Neuron (in vitro differentiated cells): ENCODE results near the gene DENND6B.

Experiments
- H2AFZ ChIP-seq: one replicate; pipeline ENCODE4 v1.6.1; 2013; ENCODE audit warnings: low read depth, mild to moderate bottlenecking, inconsistent platforms, low read length, moderate library complexity
- H3K27me3 ChIP-seq: one replicate; pipeline ENCODE4 v1.6.1; 2013; ENCODE audit warnings: low read length; ENCODE audit not compliant: insufficient read depth
- H3K36me3 ChIP-seq: one replicate; pipeline ENCODE4 v1.6.1; 2013; ENCODE audit warnings: low read length; ENCODE audit not compliant: insufficient read depth
- H3K4me1 ChIP-seq: one replicate; pipeline ENCODE4 v1.6.1; 2013; ENCODE audit warnings: low read length; ENCODE audit not compliant: insufficient read depth
- H3K4me3 ChIP-seq: 2 replicates; pipeline ENCODE4 v1.5.1; 2013; ENCODE audit warnings: mild to moderate bottlenecking, low read length, moderate library complexity
- H3K9me3 ChIP-seq: one replicate; pipeline ENCODE4 v1.6.1; 2013; ENCODE audit warnings: low read length

Gene DENND6B

DNA sequence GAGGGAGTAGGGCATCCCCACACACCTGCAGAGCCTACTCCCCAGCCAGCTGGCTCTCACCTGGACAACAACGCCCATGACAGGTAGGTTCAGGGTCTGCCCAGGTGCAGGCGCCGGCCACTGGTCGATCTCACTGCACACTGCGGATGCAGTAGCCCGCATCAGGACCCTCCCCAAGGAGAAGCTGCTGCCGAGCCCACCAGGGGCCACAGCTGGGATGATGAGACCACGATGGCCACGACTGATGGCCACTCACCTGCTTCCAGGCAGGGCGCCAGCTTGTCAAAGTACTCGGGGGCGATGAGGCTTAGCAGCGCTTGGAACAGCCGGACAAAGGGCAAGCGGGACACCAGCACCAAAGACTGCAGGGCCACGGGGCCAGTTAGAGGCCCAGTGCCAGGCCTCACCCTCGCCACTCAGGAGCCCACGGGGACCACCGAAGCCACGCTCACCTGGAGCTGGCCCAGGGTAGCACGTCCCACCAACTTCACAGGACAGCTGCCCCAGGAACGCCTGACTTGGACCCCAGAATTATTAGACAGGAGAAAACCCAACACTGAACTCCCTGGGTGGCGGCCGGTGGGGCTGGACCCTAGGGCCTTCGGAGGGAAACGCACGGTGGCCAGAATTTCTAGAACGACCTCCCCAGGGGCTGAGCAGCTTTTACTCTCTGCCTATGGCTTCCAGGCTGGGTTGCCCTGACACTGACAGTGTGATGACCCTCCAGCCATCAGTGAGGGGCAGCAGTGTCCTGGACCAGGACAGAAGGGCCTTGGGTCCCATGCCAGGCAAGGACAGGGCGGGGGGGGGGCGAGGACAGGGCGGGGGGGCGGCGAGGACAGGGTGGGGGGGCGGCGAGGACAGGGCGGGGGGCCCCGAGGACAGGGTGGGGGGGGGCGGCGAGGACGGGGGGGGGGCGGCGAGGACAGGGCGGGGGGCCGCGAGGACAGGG, 10.4 kb downstream of the DENND6B start:
- Histone ChIP-seq H3K4me3 (no peak overlapping the region), H3K4me1 (no peaks in the 10 kb centered on the region), H3K27me3 (no peaks in the 10 kb centered on the region), H3K36me3 (peaks cover 9% of the 10 kb centered on the region), H3K9me3 (no peaks in the 10 kb centered on the region), H2AFZ (no peak overlapping the region)

DNA sequence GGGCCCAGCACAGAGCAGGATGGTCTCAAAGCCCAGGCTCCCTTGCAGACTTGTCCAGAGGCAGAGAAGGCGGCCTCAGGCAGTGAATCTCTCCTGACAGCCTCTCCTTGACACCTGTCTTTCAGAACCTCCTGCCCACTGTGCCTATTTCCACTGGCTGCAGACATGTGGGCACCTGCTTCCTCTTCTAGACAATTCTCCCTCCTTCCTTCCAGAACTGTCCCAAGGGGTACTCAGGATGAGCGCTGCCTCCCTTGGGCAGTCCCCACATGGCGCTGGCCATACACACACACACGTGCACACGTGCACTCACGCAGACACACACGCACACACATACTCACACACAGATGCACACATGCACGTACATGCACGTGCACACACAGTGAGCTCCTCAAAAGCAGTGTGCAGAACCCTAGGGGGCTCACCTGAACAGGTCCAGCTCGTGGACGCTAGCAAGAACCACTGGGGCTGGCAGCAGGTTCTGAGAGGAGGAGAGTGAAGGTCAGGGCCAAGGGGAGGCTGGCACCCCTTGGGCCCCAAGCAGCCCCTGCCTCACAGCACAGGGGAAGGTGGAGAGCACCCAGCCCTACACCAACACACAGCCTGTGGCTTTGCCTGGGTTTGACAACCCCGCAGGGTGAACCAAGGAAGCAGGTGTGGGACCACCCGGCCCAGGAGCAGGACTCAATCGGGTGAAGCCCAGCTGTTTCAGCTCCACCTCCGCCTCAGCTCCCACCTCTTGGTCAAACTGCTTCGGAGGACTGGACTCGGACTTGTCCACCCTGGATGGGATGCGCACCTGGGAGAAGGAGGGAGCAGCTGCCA, 11.3 kb downstream of the DENND6B start:
- no peaks in the 10 kb centered on the region for H3K4me1 ChIP-seq
- H2AFZ ChIP-seq = no peak overlapping the region
- peaks cover 9% of the 10 kb centered on the region for H3K36me3 ChIP-seq
- H3K4me3 ChIP-seq = no peak overlapping the region
- H3K27me3 ChIP-seq = no peaks in the 10 kb centered on the region
- no peaks in the 10 kb centered on the region for H3K9me3 ChIP-seq

DNA sequence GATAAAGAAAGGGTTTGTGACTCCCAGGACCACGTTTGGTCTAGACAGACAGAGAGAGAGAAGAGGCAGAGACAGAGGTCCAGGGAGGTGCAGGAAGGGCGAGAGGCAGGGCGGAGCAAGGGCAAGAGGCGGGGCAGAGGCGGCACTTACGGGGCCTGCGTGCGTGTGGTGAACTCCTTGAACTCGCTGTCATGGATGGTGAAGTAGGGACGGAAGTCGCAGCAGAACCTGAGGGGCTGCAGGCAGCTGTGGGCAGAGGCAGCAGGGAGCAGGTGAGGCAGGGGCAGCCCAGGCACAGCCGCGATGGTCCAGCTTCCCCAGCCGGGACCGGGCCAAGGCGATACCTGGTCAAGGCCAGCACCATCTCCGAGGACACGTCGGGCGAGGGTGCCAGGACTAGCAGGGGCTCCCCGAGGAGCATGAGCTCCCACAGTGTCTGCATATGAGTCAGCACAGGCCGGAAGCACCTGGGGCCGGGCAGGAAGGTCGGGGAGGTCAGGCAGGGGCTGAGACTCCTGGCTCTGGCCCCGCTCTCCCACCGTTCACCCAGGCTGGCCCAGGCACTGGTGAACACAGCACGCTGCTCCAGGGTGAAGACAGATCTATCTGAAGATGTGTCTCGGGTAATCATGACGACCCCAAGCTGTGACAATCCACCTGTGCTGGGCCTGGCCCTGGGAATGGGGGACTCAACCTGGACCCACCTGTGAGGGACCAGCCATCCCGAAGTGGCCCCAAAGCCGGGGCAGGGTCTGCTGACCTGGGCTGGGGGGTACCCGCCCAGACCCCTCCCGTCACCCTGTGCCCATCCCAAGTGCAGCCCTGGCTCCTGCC, 12.1 kb downstream of the DENND6B start:
- H3K4me3 ChIP-seq = no peak overlapping the region
- no peak overlapping the region for H2AFZ ChIP-seq
- H3K4me1 ChIP-seq = no peaks in the 10 kb centered on the region
- H3K9me3 ChIP-seq = no peaks in the 10 kb centered on the region
- H3K27me3 ChIP-seq = no peaks in the 10 kb centered on the region
- peaks cover 9% of the 10 kb centered on the region for H3K36me3 ChIP-seq

DNA sequence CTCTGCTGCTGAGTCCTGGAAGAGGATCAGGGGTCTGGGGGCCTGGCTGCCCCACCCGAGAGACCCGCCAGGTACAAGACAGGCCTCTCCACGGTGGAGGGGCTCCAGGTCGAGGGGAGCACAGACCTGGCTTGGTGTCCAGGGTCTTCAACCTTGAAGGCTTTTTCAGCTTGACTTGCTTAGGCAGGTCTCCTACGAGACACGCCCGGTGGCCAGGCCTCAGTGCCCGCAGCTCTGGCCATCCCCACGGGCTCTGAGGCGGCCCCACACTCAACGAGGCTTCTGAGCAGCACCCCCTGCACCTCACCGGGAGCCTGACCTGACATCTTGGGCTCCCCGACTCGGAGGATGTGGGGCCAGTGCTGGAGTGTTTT, 12.7 kb downstream of the DENND6B start:
- Histone ChIP-seq H3K36me3 (peaks cover 9% of the 10 kb centered on the region), H3K4me1 (peaks cover 6% of the 10 kb centered on the region), H3K27me3 (no peaks in the 10 kb centered on the region), H3K9me3 (no peaks in the 10 kb centered on the region), H3K4me3 (no peak overlapping the region), H2AFZ (no peak overlapping the region)

DNA sequence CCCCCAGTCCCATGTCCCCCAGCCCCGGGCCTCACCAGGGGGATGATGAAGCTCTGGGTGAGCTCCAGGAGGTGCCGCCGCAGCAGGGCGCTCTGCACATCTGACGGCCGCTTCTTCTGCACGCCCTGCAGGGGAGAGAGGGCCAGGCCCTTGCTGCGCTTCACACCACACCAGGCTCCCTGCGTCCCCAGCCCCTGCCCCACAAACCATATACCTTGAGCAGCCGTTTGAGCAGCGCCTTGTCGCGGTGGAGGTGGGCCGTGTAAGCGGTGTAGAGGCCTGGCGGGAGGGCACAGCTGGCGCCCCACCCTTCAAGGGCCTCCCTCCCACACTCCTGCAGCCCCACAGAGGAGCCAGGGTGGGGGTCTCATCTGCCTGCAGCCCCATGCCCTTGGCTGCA, 13.2 kb downstream of the DENND6B start:
- Histone ChIP-seq H3K4me1 (peaks cover 10% of the 10 kb centered on the region), H3K36me3 (peaks cover 9% of the 10 kb centered on the region), H3K4me3 (no peak overlapping the region), H3K27me3 (no peaks in the 10 kb centered on the region), H2AFZ (no peak overlapping the region), H3K9me3 (no peaks in the 10 kb centered on the region)

DNA sequence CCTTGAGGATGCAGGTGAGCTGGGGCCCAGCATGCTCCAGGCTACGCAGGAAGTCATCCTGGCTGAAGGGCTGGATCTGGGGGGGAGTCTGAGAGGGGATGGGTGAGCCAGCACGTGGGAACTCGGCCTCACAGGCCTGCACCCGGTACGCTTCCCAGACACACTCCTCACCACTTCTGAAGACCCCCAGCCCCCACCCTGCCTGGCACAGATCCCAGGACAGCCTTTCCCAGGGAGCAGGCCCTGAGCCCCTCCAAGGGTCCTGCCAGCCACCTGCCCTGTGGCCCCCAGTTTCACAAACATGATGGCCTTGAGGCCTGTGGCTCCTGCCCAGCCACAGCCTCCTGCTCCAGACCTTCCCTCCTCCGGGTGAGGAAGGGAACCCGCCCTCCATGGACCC, 13.8 kb downstream of the DENND6B start:
- no peaks in the 10 kb centered on the region for H3K27me3 ChIP-seq
- no peak overlapping the region for H2AFZ ChIP-seq
- peaks cover 16% of the 10 kb centered on the region for H3K4me1 ChIP-seq

DNA sequence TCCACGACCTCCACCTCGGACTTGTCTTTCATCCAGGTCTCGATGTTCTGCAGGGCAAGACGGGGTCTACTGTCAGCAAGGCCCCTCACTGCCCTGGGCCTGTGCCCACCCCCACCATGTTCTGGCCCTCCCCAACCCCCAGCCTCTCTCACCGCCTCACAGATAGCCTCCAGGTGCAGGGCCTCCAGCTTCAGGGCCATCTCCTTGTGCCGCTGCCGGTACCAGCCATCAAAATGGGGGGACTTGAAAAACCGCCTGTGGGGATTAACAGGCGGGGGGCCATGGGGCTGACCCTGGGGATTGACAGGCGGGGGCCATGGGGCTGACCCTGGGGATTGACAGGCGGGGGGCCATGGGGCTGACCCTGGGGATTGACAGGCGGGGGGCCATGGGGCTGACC, 14.4 kb downstream of the DENND6B start:
- no peaks in the 10 kb centered on the region for H3K27me3 ChIP-seq
- H2AFZ ChIP-seq = no peak overlapping the region
- peaks cover 9% of the 10 kb centered on the region for H3K36me3 ChIP-seq
- peaks cover 19% of the 10 kb centered on the region for H3K4me1 ChIP-seq
- no peak overlapping the region for H3K4me3 ChIP-seq
- no peaks in the 10 kb centered on the region for H3K9me3 ChIP-seq

More for the DNA sequence above, 13.8 kb downstream of the DENND6B start:
- Histone ChIP-seq H3K9me3 (no peaks in the 10 kb centered on the region), H3K36me3 (peaks cover 9% of the 10 kb centered on the region), H3K4me3 (no peak overlapping the region)

DNA sequence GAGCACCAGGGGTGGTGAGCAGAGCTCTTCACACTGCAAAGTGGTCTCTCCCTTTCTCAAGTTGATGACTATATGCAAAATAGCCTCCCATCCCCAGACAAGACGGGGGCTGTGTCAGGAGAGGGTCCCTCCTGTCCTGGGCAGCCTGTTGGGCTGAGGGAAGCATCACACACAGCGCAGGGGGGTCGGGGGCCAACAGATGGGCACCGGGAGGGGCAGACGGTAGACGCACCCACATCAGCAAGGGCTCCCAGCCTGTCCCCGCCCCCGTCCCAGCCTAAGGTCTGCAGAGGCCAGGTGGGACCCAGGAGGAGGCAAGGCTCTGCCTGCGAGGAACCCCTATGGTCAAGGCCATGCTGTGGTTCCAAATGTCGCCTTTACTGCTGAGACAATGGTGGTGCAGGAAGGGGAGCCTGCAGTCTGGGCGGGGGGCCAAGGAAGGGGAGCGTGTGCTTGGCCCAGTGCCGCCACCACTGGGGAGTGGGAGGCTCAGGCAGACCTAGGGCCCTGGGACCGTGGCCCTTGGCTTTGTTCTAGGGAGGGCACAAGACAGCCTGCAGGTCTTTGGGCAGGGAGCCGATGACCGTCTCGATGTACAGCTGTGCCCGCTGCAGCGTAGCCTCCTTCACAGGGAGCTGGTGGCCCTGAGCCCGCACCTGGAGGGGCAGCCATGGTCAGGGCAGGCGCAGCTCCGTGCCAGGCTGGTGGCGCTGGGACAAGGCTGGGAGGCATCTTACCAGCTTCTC, 15.0 kb downstream of the DENND6B start:
- Histone ChIP-seq H3K4me1 (peaks cover 19% of the 10 kb centered on the region), H3K4me3 (no peak overlapping the region), H3K9me3 (no peaks in the 10 kb centered on the region), H3K27me3 (no peaks in the 10 kb centered on the region), H2AFZ (no peak overlapping the region), H3K36me3 (peaks cover 9% of the 10 kb centered on the region)

DNA sequence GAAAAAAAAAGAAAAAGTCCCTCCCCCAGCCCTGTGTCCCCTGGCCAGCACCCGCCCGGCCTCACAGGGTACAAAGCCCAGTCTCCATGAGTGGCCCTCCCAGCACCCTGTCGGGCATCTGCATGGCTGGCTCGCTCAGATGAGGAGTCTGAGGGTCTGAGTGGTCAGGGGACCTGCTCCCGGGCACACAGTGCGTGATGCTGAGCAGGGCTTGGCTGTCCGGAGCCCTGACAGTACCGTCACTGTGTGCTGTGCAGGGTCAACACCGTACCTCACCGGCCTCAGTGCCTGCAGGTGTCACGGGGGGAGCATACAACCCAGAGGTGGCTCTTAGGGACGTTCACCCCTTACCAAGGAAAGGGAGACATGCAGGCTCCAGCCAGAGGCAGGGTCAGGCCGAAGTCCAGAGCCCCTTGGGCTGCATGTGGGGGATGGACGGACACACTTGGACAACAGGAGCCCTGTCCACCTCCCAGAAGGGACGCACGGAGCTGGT, 15.8 kb downstream of the DENND6B start:
- H3K4me3 ChIP-seq = no peak overlapping the region
- H3K9me3 ChIP-seq = no peaks in the 10 kb centered on the region
- H3K27me3 ChIP-seq = no peaks in the 10 kb centered on the region
- H3K36me3 ChIP-seq = peaks cover 9% of the 10 kb centered on the region
- no peak overlapping the region for H2AFZ ChIP-seq
- H3K4me1 ChIP-seq = peaks cover 22% of the 10 kb centered on the region

DNA sequence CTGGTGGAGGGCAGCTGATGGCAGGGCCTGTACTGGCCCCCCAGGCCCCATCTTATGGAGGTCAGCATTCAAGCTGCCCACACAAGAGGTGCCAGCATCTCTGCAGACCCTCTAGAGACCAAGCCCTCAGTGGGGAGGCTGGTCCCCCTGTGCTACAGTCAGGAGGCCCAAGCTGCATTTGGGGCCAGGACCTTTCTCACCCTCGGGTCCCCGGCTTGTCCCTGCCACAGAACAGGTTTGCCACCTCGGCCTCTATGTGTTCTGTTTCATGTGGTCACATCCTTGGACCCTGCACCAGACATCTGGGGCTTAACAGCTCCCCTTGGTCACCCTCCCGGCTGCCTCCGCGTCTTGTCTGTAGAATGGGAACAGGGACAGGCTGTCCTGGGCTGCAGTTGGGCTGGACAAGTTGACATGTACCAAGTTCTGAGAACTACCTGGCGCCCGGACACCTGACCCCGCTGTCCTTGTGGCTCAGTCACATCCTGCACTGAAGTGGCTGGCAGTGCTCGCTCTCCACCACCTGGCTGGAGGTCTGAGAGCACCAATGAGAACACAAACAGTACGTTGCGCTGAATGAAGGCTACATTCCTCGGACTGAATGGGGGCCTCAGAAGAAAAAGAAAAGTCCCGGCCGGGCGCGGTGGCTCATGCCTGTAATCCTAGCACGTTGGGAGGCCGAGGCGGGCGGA, 16.6 kb downstream of the DENND6B start:
- Histone ChIP-seq H3K36me3 (peaks cover 9% of the 10 kb centered on the region), H3K9me3 (no peaks in the 10 kb centered on the region), H3K4me3 (no peak overlapping the region), H3K27me3 (no peaks in the 10 kb centered on the region), H2AFZ (no peak overlapping the region), H3K4me1 (peaks cover 30% of the 10 kb centered on the region)

DNA sequence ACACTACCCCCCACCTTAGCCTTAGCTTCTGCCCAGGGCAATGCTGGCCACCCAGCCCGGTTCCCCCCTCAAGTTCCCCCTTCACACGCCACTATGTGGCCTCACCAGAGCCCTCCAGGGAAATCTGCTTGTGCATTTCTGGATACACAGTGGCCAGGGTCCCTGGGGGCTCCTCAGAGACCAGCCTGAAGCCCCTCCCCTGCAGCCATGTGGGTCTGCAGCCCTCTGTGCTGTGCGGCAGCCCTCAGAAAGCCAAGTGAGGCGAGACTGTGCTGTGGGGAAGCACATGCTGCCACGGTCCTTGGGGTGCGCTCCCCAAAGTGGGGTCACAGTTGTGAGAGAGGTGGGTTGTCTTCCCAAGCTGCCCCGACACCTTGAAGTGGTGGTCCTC, 17.2 kb downstream of the DENND6B start:
- no peaks in the 10 kb centered on the region for H3K9me3 ChIP-seq
- H2AFZ ChIP-seq = no peak overlapping the region
- no peaks in the 10 kb centered on the region for H3K27me3 ChIP-seq
- peaks cover 9% of the 10 kb centered on the region for H3K36me3 ChIP-seq
- H3K4me3 ChIP-seq = no peak overlapping the region
- peaks cover 36% of the 10 kb centered on the region for H3K4me1 ChIP-seq
